Osteocyte (in vitro differentiated cells): ENCODE measurements around the gene PNPLA2. TPM values are rescaled to one million over a fixed set of nuclear protein-coding genes. Genes with fewer than 3 reads are reported as not detected.

Source experiments
- DNase-seq: peaks from one replicate; pipeline ENCODE4 v3.0.0; 2021; ENCODE audit warnings: mixed read lengths; ENCODE audit not compliant: unreplicated experiment; ENCODE audit errors: extremely low spot score
- H3K27ac Mint-ChIP-seq: one replicate; pipeline ENCODE4 v1.8.0; 2021; ENCODE audit warnings: mild to moderate bottlenecking, mixed read lengths; ENCODE audit not compliant: unreplicated experiment
- H3K27me3 Mint-ChIP-seq: one replicate; pipeline ENCODE4 v1.8.0; 2021; ENCODE audit warnings: mixed read lengths; ENCODE audit not compliant: unreplicated experiment
- H3K36me3 Mint-ChIP-seq: one replicate; pipeline ENCODE4 v1.8.0; 2021; ENCODE audit warnings: mixed read lengths; ENCODE audit not compliant: unreplicated experiment
- H3K4me1 Mint-ChIP-seq: one replicate; pipeline ENCODE4 v1.8.0; 2021; ENCODE audit warnings: mixed read lengths; ENCODE audit not compliant: unreplicated experiment
- H3K4me3 Mint-ChIP-seq: one replicate; pipeline ENCODE4 v1.8.0; 2021; ENCODE audit warnings: mild to moderate bottlenecking, moderate library complexity, mixed read lengths; ENCODE audit not compliant: unreplicated experiment
- H3K9me3 Mint-ChIP-seq: one replicate; pipeline ENCODE4 v1.8.0; 2021; ENCODE audit warnings: mixed read lengths; ENCODE audit not compliant: unreplicated experiment
- CTCF ChIP-seq: fragments of 200-600 bp; sonication (generic); IDR thresholded peaks from 2 replicates; pipeline ENCODE4 v1.5.0; 2021; ENCODE audit warnings: antibody characterized with exemption, mild to moderate bottlenecking, moderate library complexity
- total RNA-seq: library from RNA; stranded (reverse); gene quantifications from 2 replicates; pipeline ENCODE4 v1.2.1, GENCODE V29; 2021

PNPLA2 gene
- total RNA-seq, 1 donor from 2014 or later = 96.4 TPM

GRCh38 chr11:838441-839279 lies 19.9 kb downstream of the PNPLA2 start:
- Mint-ChIP-seq H3K4me3 (no peak overlapping the region), H3K27me3 (no peaks in the 10 kb centered on the region), H3K27ac (no peak overlapping the region), H3K36me3 (peaks cover 8% of the 10 kb centered on the region), H3K9me3 (no peaks in the 10 kb centered on the region), H3K4me1 (peaks cover 45% of the 10 kb centered on the region)
- no peak for DNase-seq
- TF ChIP-seq CTCF = no peak

DNA sequence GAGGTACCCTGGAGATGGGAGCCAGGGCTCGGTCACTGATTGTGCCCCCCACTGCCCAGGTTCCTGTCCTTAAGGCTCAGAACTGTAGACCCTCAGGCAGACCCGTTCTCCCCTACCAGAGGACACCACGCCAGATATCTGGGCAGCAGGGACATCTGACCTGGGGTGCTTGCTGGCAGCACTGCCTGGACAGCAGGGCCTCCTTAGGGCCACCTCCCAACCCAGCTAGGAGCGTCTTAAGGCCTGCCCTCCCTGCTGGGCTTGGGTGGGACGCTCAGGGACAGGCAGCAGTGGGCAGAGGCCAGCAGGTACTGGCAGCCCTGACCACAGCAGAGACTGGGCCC lies 20.5 kb downstream of the PNPLA2 start:
- H3K4me1 Mint-ChIP-seq = peaks cover 42% of the 10 kb centered on the region
- no peak overlapping the region for H3K27ac Mint-ChIP-seq
- H3K4me3 Mint-ChIP-seq = peak overlapping the region; percentile 6
- H3K36me3 Mint-ChIP-seq = peaks cover 8% of the 10 kb centered on the region
- DNase-seq = no peak
- H3K27me3 Mint-ChIP-seq = no peaks in the 10 kb centered on the region
- no peaks in the 10 kb centered on the region for H3K9me3 Mint-ChIP-seq
- no peak for TF ChIP-seq CTCF

GRCh38 chr11:839875-840617 lies 21.3 kb downstream of the PNPLA2 start:
- Mint-ChIP-seq H3K36me3 (peaks cover 8% of the 10 kb centered on the region), H3K9me3 (no peaks in the 10 kb centered on the region), H3K27me3 (no peaks in the 10 kb centered on the region), H3K27ac (peak overlapping the region; percentile 23), H3K4me3 (peak overlapping the region; percentile 81), H3K4me1 (peaks cover 39% of the 10 kb centered on the region)
- TF ChIP-seq CTCF = peak; percentile 39
- DNase-seq = no peak

DNA sequence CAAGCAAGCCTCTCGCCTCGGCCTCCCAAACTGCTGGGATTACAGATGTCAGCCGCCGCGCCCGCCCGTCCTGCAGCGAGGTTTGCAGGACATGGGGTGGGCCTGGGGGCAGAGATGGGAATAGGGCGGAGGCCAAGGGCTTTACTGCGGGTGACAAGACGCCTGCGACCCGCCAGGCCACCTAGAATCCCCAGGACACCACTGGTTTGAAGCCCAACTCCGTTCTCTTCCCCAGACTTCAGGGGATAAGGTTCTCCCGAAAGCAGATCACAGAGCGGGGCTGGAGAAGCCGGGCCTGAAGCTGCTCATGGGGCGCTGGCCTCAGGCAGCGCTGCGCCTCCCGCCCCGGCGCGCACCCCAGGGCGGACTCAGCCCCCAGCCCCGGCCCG lies 23.3 kb downstream of the PNPLA2 start:
- Mint-ChIP-seq H3K27ac (peak overlapping the region; percentile 78), H3K36me3 (peaks cover 8% of the 10 kb centered on the region), H3K4me3 (peak overlapping the region; percentile 81), H3K9me3 (no peaks in the 10 kb centered on the region), H3K4me1 (peaks cover 55% of the 10 kb centered on the region), H3K27me3 (no peaks in the 10 kb centered on the region)
- no peak for TF ChIP-seq CTCF
- DNase-seq = no peak

- TF ChIP-seq CTCF = no peak
- peak; percentile 94 for DNase-seq
These were observed 23.8 kb downstream of the PNPLA2 start, which contains the start of the genes POLR2L and TSPAN4 for GRCh38 chr11:842370-843002. POLR2L (minus strand) TSS chr11:842529; CDS start chr11:842508, 21 bp downstream. TSPAN4 (plus strand) TSS chr11:842852; CDS start chr11:850305, 7,453 bp downstream.

More at GRCh38 chr11:842370-843002, 23.8 kb downstream of the PNPLA2 start, which contains the start of the genes POLR2L and TSPAN4:
- H3K36me3 Mint-ChIP-seq = peaks cover 8% of the 10 kb centered on the region
- peaks cover 59% of the 10 kb centered on the region for H3K4me1 Mint-ChIP-seq
- H3K4me3 Mint-ChIP-seq = peak within 1 kb of the TSS; percentile 85
- no peaks in the 10 kb centered on the region for H3K9me3 Mint-ChIP-seq
- H3K27ac Mint-ChIP-seq = peak within 1 kb of the TSS; percentile 93
- H3K27me3 Mint-ChIP-seq = no peaks in the 10 kb centered on the region
